ENCODE data around the gene HOXB7. TPM values are rescaled to one million over a fixed set of nuclear protein-coding genes. Genes with fewer than 3 reads are reported as not detected.

HOXB7 gene
- total RNA-seq, 1 experiment from 2014 or later = 28.2 TPM

DNA sequence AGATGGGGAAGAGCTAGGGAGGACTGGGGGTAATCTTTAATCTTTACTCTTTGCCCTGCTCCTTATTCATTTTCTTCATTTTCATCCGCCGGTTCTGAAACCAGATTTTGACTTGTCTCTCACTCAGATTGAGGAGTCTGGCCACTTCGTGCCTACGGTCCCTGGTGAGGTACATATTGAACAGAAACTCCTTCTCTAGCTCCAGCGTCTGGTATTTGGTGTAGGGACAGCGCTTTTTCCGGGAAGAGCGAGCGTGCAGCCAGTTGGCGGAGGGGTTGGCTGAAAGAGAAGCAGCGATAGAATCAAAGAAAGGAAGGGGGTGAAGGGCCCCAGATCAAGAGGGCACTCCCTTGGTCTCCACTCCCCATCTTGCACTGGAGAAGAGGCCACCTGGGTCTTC, 12.0 kb upstream of the HOXB7 start:
- no peak for TF ChIP-seq EZH2 (IDR thresholded peaks at IDR 0.05; ENCODE audit: low read depth)
- POLR2A ChIA-PET (ENCODE audit: unreplicated experiment) = no interaction called here
- CTCF ChIA-PET = interaction anchor here (0.6 kb wide), 1 partner anchor 32 kb away, joined by 3 read pairs; no protein-coding TSS in a partner anchor
- H3K9me2 ChIP-seq (ENCODE audit: insufficient read depth) = no peaks in the 10 kb centered on the region
- no peak overlapping the region for H2AFZ ChIP-seq
- intact Hi-C loops (cut with micrococcal nuclease; ENCODE audit: unreplicated experiment) = no loop called here
- H3K4me2 ChIP-seq = no peak overlapping the region
- no peak overlapping the region for H3K27ac ChIP-seq
- no peaks in the 10 kb centered on the region for H3K36me3 ChIP-seq (ENCODE audit: low read depth)
- no peaks in the 10 kb centered on the region; the same call in 1 of the 2 replicates for H4K20me1 ChIP-seq (ENCODE audit: insufficient read depth)
- no peaks in the 10 kb centered on the region for H3K79me2 ChIP-seq (ENCODE audit: low read depth)
- no peaks in the 10 kb centered on the region for H3K9me3 ChIP-seq (ENCODE audit: insufficient read depth, low read depth)
- no peak overlapping the region for H3K4me3 ChIP-seq
- H3K4me1 ChIP-seq (replicated peaks; ENCODE audit: insufficient read depth) = peaks cover 8% of the 10 kb centered on the region; the same call in 1 of the 2 replicates
- peaks cover 13% of the 10 kb centered on the region; the same call in 1 of the 2 replicates for H3F3A ChIP-seq (ENCODE audit: insufficient read depth, low read depth)
- no peak for DNase-seq
- no TSS peak for BruUV-seq (replicated peaks)
- no peaks in the 10 kb centered on the region for H3K27me3 ChIP-seq (ENCODE audit: insufficient read depth, low read depth)

GRCh38 chr17:48621410-48622392, 10.9 kb upstream of the HOXB7 start:
- Histone ChIP-seq H3K4me1 (replicated peaks; ENCODE audit: insufficient read depth) (peaks cover 4% of the 10 kb centered on the region; the same call in 1 of the 2 replicates), H2AFZ (no peak overlapping the region), H3K4me3 (no peak overlapping the region), H3F3A (ENCODE audit: insufficient read depth, low read depth) (peaks cover 13% of the 10 kb centered on the region; the same call in 1 of the 2 replicates), H3K27me3 (ENCODE audit: insufficient read depth, low read depth) (no peaks in the 10 kb centered on the region), H3K27ac (no peak overlapping the region), H3K9me3 (ENCODE audit: insufficient read depth, low read depth) (no peaks in the 10 kb centered on the region), H3K36me3 (ENCODE audit: low read depth) (no peaks in the 10 kb centered on the region), H3K4me2 (no peak overlapping the region), H4K20me1 (ENCODE audit: insufficient read depth) (no peaks in the 10 kb centered on the region; the same call in 1 of the 2 replicates), H3K9me2 (ENCODE audit: insufficient read depth) (no peaks in the 10 kb centered on the region), H3K79me2 (ENCODE audit: low read depth) (no peaks in the 10 kb centered on the region)
- CTCF ChIA-PET = interaction anchor here (0.5 to 0.8 kb wide), 2 partner anchors 270 to 404 kb away, joined by 6 to 11 read pairs; no protein-coding TSS in a partner anchor
- DNase-seq = no peak
- TF ChIP-seq CTCF (conservative IDR thresholded peaks at IDR 0.05) = no peak
- no peak for TF ChIP-seq EZH2 (IDR thresholded peaks at IDR 0.05; ENCODE audit: low read depth)
- BruUV-seq (replicated peaks) = no TSS peak
- POLR2A ChIA-PET (ENCODE audit: unreplicated experiment) = no interaction called here
- intact Hi-C loops (cut with micrococcal nuclease; ENCODE audit: unreplicated experiment) = no loop called here

GRCh38 chr17:48620461-48621139, 9.8 kb upstream of the HOXB7 start:
- H3K4me3 ChIP-seq = no peak overlapping the region
- 0 out of 2 replicates have a peak, but pooled peaks cover 4% of the 10 kb centered on the region for H3K4me1 ChIP-seq (replicated peaks; ENCODE audit: insufficient read depth)
- no peak overlapping the region for H3K27ac ChIP-seq
- CTCF ChIA-PET = no interaction called here
- no peaks in the 10 kb centered on the region for H3K36me3 ChIP-seq (ENCODE audit: low read depth)
- H3K4me2 ChIP-seq = no peak overlapping the region
- H3K27me3 ChIP-seq (ENCODE audit: insufficient read depth, low read depth) = no peaks in the 10 kb centered on the region
- BruUV-seq (replicated peaks) = no TSS peak
- H3K79me2 ChIP-seq (ENCODE audit: low read depth) = no peaks in the 10 kb centered on the region
- POLR2A ChIA-PET (ENCODE audit: unreplicated experiment) = no interaction called here
- peaks cover 8% of the 10 kb centered on the region; the same call in 1 of the 2 replicates for H3F3A ChIP-seq (ENCODE audit: insufficient read depth, low read depth)
- H3K9me3 ChIP-seq (ENCODE audit: insufficient read depth, low read depth) = no peaks in the 10 kb centered on the region
- H3K9me2 ChIP-seq (ENCODE audit: insufficient read depth) = no peaks in the 10 kb centered on the region
- H2AFZ ChIP-seq = no peak overlapping the region
- intact Hi-C loops (cut with micrococcal nuclease; ENCODE audit: unreplicated experiment) = no loop called here
- no peak for TF ChIP-seq CTCF (conservative IDR thresholded peaks at IDR 0.05)
- TF ChIP-seq EZH2 (IDR thresholded peaks at IDR 0.05; ENCODE audit: low read depth) = no peak
- no peak for DNase-seq
- no peaks in the 10 kb centered on the region; the same call in 1 of the 2 replicates for H4K20me1 ChIP-seq (ENCODE audit: insufficient read depth)
